Thyroid gland (tissue), 4 donors: Measurements from ENCODE around the gene ZDHHC18. TPM values are rescaled to one million over a fixed set of nuclear protein-coding genes. Genes with fewer than 3 reads are reported as not detected.
A peak's percentile ranks its signal among the peaks of the same experiment; 100 is the strongest.

Experiments used
- DNase-seq, 2 donors: peaks; one replicate each; pipeline ENCODE4 v3.0.0-alpha.2; 2019
- H3K27ac ChIP-seq, 3 donors: fragments of 200-600 bp; sonication (generic); 1 replicate in 2 of 3; 2 replicates in 1 of 3; pipeline ENCODE4 v1.5.1; 2016 to 2019; ENCODE audit warnings: mild to moderate bottlenecking in 1 of 3, moderate library complexity in 1 of 3
- H3K27me3 ChIP-seq: fragments of 200-600 bp; sonication (generic); one replicate; pipeline ENCODE4 v1.5.1; 2019
- H3K36me3 ChIP-seq, 2 donors: fragments of 200-600 bp; sonication (generic); one replicate each; pipeline ENCODE4 v1.5.1; 2016 to 2019
- H3K4me1 ChIP-seq, 2 donors: fragments of 200-600 bp; sonication (generic); one replicate each; pipeline ENCODE4 v1.5.1; 2017 to 2019
- H3K4me3 ChIP-seq, 3 donors: fragments of 200-600 bp; sonication (generic); replicated peaks in 1 of 3; 1 replicate in 2 of 3; 2 replicates in 1 of 3; pipeline ENCODE4 v1.5.1; 2016; ENCODE audit warnings: mild to moderate bottlenecking in 1 of 3
- H3K9me3 ChIP-seq: fragments of 200-600 bp; sonication (generic); one replicate; pipeline ENCODE4 v1.5.1; 2017
- POLR2A ChIP-seq, 2 donors: fragments of 450-650 bp; IDR thresholded peaks; one replicate each; pipeline ENCODE4 v1.6.1; 2017; ENCODE audit warnings: antibody characterized with exemption in 2 of 2, mild to moderate bottlenecking in 2 of 2, moderate library complexity in 1 of 2
- WGBS, 2 donors: methylation state at CpG; one replicate each; pipeline ENCODE4 v1.1.5; 2017; 5-methylcytosine and 5-hydroxymethylcytosine counted together
- intact Hi-C: fragments of 100-400 bp; cut with DNase I; formaldehyde crosslinking; loops from one replicate; pipeline ENCODE4 v1.15.1; 2023
- total RNA-seq, 4 donors: library from RNA; depleted of rRNA; stranded (reverse); fragments of >200 nt; gene quantifications; one replicate each; pipeline ENCODE4 v1.2.3, GENCODE V29; 2016
- TF ChIP-seq, protein P1 (sequence below), 6 experiments: fragments of 200-600 bp in 3 of 6; fragments of 450-650 bp in 3 of 6; sonication (generic) in 3 of 6; IDR thresholded peaks; one replicate each; pipeline ENCODE4 v1.5.1; 2016 to 2019; ENCODE audit warnings: antibody characterized with exemption in 6 of 6, mild to moderate bottlenecking in 2 of 6, inconsistent platforms in 1 of 6, moderate library complexity in 1 of 6

The ZDHHC18 gene
- total RNA-seq, 4 donors from 2014 or later = 11.4 to 33.1 (median 21.4) TPM

GRCh38 chr1:26848499-26848898 is 22.0 kb downstream of the ZDHHC18 start:
- intact Hi-C loops = no loop called here
- no peak for DNase-seq
- TF ChIP-seq POLR2A (IDR thresholded peaks at IDR 0.05) = no peak
- TF ChIP-seq, protein P1, sequence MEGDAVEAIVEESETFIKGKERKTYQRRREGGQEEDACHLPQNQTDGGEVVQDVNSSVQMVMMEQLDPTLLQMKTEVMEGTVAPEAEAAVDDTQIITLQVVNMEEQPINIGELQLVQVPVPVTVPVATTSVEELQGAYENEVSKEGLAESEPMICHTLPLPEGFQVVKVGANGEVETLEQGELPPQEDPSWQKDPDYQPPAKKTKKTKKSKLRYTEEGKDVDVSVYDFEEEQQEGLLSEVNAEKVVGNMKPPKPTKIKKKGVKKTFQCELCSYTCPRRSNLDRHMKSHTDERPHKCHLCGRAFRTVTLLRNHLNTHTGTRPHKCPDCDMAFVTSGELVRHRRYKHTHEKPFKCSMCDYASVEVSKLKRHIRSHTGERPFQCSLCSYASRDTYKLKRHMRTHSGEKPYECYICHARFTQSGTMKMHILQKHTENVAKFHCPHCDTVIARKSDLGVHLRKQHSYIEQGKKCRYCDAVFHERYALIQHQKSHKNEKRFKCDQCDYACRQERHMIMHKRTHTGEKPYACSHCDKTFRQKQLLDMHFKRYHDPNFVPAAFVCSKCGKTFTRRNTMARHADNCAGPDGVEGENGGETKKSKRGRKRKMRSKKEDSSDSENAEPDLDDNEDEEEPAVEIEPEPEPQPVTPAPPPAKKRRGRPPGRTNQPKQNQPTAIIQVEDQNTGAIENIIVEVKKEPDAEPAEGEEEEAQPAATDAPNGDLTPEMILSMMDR (IDR thresholded peaks at IDR 0.05) = no peak
- WGBS, 2 donors = 93 to 94% methylated on average over 8 to 10 of the region's 10 CpGs
- H3K9me3 ChIP-seq = no peaks in the 10 kb centered on the region
- no peaks in the 10 kb centered on the region for H3K27me3 ChIP-seq
- H3K4me3 ChIP-seq = no peak overlapping the region
- H3K4me1 ChIP-seq = peaks cover 0 to 15% of the 10 kb centered on the region in 2 donors
- peak overlapping the region in 1 of 3 donors; percentile 39 for H3K27ac ChIP-seq
- peaks cover 38 to 70% of the 10 kb centered on the region in 2 donors for H3K36me3 ChIP-seq

DNA sequence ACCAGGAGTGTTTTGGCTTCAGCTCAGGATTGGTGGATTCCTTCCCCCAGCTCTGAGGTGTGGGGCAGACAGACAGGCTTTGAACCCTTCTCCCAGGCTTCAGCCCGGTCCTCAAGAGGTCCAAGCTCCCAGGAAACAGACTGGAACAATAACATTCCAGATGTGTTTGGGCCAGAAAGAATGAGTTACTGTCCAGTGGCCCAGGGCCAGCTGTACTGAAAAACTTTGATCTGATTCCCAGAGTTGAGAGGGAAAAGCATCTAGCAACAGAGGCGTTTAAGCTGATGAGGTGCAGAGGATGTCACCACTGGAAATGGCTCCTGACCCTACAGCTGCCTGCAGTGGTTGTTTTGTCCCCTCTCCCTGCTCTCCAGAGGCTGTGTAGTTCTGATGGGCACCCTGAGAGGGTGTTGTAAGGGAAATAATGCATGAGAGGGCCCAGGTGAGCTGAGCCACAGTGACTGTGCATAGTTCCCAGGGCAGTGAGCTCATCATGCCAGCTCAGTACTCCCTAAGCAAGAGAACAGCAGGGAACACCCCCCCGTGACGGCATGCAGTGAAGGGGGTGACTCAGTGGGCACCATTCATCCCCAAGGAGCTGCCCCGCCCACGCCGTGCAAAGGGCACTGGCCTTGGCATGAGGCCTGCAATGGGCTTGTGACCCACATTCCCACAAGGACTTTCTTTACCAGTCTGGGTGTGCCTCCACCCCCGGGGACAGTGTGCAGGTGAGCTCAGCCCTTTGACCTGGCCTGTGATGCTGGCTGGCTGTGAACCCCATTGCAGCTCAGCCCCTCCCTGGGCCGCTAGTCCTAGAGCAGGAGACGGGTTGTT is 22.7 kb downstream of the ZDHHC18 start:
- peaks cover 0 to 15% of the 10 kb centered on the region in 2 donors for H3K4me1 ChIP-seq
- peak; percentile 22 to 42 for DNase-seq
- intact Hi-C loops = no loop called here
- WGBS, 2 donors = 66 to 74% methylated on average over 5 to 10 of the region's 10 CpGs
- H3K4me3 ChIP-seq = no peak overlapping the region
- H3K27me3 ChIP-seq = no peaks in the 10 kb centered on the region
- peak overlapping the region in 1 of 3 donors; percentile 39 for H3K27ac ChIP-seq
- H3K36me3 ChIP-seq = peaks cover 44 to 72% of the 10 kb centered on the region in 2 donors
- no peaks in the 10 kb centered on the region for H3K9me3 ChIP-seq
- TF ChIP-seq, protein P1 (IDR thresholded peaks at IDR 0.05) = no peak
- TF ChIP-seq POLR2A (IDR thresholded peaks at IDR 0.05) = no peak

DNA sequence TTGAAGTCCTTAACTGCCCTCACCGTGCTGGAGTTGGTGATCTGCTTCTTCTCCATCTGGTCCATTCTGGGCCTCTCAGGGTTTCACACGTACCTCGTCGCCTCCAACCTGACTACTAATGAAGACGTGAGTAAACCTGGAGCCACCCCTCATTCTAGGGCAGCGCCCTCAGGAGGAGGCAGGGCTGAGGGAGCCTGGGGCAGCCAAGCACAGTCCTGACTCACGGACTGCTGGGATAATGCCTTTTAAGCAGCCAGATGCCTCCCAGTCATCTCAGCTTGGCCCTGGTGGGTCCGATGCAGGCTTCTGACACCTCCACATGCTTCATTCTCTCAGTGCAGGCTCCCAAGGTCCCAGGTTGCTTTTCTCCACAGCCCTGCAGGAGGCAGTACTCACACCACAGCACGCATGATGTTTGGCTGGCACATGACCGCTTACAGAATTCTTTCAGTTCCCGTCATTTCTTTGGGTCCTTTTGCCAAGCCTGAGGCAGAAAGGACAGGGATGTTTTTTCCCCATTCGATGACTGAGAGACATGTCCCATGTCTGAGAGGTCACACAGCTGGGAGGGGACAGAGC is 24.7 kb downstream of the ZDHHC18 start:
- no peak for DNase-seq
- no peak overlapping the region for H3K27ac ChIP-seq
- TF ChIP-seq, protein P1 (IDR thresholded peaks at IDR 0.05) = no peak
- no peak for TF ChIP-seq POLR2A (IDR thresholded peaks at IDR 0.05)
- 89 to 94% methylated on average over 12 of the region's 12 CpGs for WGBS, 2 donors
- peaks cover 0 to 15% of the 10 kb centered on the region in 2 donors for H3K4me1 ChIP-seq
- H3K27me3 ChIP-seq = no peaks in the 10 kb centered on the region
- intact Hi-C loops = no loop called here
- peaks cover 61 to 87% of the 10 kb centered on the region in 2 donors for H3K36me3 ChIP-seq
- no peak overlapping the region for H3K4me3 ChIP-seq
- no peaks in the 10 kb centered on the region for H3K9me3 ChIP-seq

DNA sequence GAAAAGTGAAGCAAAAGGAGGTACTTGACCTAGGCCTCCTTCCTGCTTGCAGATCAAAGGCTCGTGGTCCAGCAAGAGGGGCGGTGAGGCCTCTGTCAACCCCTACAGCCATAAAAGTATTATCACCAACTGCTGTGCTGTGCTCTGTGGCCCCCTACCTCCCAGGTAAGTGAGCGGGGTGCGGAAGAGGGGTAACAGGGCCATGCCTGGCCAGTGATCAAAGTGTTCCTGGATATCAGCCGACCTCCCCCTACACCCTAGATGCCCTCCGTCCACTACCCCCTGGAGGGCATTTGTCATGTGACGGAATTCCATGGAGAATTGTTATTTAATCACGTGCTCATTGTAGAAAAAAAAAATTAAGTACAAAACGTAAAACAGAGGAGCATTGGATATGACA is 26.2 kb downstream of the ZDHHC18 start:
- no peak overlapping the region for H3K27ac ChIP-seq
- H3K9me3 ChIP-seq = no peaks in the 10 kb centered on the region
- peaks cover 66 to 78% of the 10 kb centered on the region in 2 donors for H3K36me3 ChIP-seq
- DNase-seq = no peak
- TF ChIP-seq, protein P1 (IDR thresholded peaks at IDR 0.05) = no peak
- TF ChIP-seq POLR2A (IDR thresholded peaks at IDR 0.05) = no peak
- peaks cover 0 to 15% of the 10 kb centered on the region in 2 donors for H3K4me1 ChIP-seq
- intact Hi-C loops = no loop called here
- no peak overlapping the region for H3K4me3 ChIP-seq
- H3K27me3 ChIP-seq = no peaks in the 10 kb centered on the region
- whole genome bisulfite sequencing, 2 donors = 80 to 82% methylated on average over 9 of the region's 9 CpGs

DNA sequence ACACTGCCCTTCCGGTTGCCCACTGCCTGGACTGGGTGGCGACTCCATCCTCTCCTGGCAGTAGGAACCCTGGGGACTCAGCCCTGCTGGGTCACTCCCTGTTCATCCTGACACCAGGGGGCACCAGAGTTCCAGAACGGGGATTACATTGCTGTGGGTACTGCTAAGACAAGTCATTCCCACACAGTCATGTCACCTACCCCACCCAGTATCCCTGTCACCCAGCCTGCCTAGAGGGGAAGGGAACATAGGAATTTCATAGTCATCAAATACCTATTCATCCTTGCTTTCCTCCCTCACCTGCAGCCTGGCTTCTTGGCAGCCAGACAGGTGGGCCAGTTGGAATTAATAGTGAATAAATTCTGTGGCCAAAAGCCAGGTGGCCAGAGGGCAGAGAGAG is 26.7 kb downstream of the ZDHHC18 start:
- TF ChIP-seq, protein P1 (IDR thresholded peaks at IDR 0.05) = peak; percentile 33 to 76 (median 60)
- no peak for TF ChIP-seq POLR2A (IDR thresholded peaks at IDR 0.05)
- Histone ChIP-seq H3K4me3 (no peak overlapping the region), H3K27me3 (no peaks in the 10 kb centered on the region), H3K27ac (no peak overlapping the region), H3K4me1 (peaks cover 0 to 15% of the 10 kb centered on the region in 2 donors), H3K36me3 (peaks cover 66 to 74% of the 10 kb centered on the region in 2 donors), H3K9me3 (no peaks in the 10 kb centered on the region)
- 44 to 60% methylated on average over 1 to 3 of the region's 3 CpGs for whole genome bisulfite sequencing, 2 donors
- peak; percentile 74 to 80 for DNase-seq
- intact Hi-C loops = no loop called here
